GM12892 (cell line): Measurements from ENCODE around the gene PTCD2.

Source experiments
- POLR2A ChIP-seq: IDR thresholded peaks from 2 replicates; pipeline ENCODE4 v1.6.1; 2011; ENCODE audit warnings: low read depth, low read length, control low read depth
- POLR2AphosphoS5 ChIP-seq: IDR thresholded peaks from 2 replicates; pipeline ENCODE4 v1.6.1; 2011; ENCODE audit warnings: low read depth, low read length, control low read depth

DNA sequence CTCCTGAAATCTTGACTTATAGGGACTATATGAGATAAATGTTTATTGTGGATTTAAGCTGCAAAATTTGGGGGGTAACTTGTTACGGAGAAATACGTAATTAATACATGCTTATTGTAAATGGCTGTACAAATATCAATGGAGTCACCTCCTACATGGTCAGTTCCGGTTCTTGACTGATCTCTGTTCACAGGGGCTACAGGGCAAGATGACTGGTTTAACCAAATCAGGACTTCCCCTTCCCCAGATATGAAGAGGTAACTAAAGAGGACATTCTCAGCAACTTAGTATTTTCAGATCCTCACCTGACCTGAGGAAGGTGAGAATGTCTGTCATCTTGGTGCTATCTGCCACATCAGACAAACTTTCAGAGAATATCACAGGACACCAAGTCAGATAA is 54.7 kb downstream of the PTCD2 start:
- TF ChIP-seq POLR2A, result no peak
- TF ChIP-seq POLR2AphosphoS5, result no peak
